Measurements from ENCODE around the gene NID2.

NID2 gene

GRCh38 chr14:52025310-52025709 lies 43.5 kb downstream of the NID2 start:
- no peaks in the 10 kb centered on the region for H3K9me3 ChIP-seq
- peaks cover 8% of the 10 kb centered on the region for H3K27me3 ChIP-seq
- no peak overlapping the region for H3K4me3 ChIP-seq (ENCODE audit: low read depth in 1 of 2, low read length in 1 of 2)
- TF ChIP-seq, protein P1, sequence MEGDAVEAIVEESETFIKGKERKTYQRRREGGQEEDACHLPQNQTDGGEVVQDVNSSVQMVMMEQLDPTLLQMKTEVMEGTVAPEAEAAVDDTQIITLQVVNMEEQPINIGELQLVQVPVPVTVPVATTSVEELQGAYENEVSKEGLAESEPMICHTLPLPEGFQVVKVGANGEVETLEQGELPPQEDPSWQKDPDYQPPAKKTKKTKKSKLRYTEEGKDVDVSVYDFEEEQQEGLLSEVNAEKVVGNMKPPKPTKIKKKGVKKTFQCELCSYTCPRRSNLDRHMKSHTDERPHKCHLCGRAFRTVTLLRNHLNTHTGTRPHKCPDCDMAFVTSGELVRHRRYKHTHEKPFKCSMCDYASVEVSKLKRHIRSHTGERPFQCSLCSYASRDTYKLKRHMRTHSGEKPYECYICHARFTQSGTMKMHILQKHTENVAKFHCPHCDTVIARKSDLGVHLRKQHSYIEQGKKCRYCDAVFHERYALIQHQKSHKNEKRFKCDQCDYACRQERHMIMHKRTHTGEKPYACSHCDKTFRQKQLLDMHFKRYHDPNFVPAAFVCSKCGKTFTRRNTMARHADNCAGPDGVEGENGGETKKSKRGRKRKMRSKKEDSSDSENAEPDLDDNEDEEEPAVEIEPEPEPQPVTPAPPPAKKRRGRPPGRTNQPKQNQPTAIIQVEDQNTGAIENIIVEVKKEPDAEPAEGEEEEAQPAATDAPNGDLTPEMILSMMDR (IDR thresholded peaks at IDR 0.05): no peak
- no peaks in the 10 kb centered on the region for H3K36me3 ChIP-seq
- peaks cover 0 to 4% of the 10 kb centered on the region in 2 experiments for H3K4me1 ChIP-seq (ENCODE audit: control insufficient read depth in 1 of 2, insufficient read depth in 1 of 2, low read depth in 1 of 2, low read length in 1 of 2)
- no peak overlapping the region for H3K27ac ChIP-seq

DNA sequence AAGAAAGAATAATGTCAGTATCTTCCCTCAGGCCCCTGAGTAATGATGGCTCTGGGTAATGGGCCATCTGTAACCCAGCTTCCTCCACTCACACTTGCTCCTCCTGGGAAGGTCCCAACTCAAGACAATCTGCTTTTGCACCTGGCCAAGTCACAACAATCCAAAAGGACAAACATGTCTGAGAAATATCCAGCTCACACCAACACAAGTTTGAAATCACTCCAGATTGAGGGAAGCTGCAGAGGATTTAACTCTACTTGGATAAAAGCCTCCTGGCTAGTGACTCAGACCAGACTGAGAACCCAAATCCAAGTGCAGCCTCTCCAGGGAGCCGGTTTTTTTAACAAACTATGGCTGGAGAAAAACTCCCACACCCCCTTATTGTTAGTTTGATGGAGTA lies 45.3 kb downstream of the NID2 start:
- Histone ChIP-seq H3K36me3 (no peaks in the 10 kb centered on the region), H3K27ac (no peak overlapping the region), H3K4me3 (ENCODE audit: low read depth in 1 of 2, low read length in 1 of 2) (no peak overlapping the region), H3K27me3 (peaks cover 8% of the 10 kb centered on the region), H3K4me1 (ENCODE audit: control insufficient read depth in 1 of 2, insufficient read depth in 1 of 2, low read depth in 1 of 2, low read length in 1 of 2) (no peaks in the 10 kb centered on the region), H3K9me3 (no peaks in the 10 kb centered on the region)
- TF ChIP-seq, protein P1 (IDR thresholded peaks at IDR 0.05): no peak

DNA sequence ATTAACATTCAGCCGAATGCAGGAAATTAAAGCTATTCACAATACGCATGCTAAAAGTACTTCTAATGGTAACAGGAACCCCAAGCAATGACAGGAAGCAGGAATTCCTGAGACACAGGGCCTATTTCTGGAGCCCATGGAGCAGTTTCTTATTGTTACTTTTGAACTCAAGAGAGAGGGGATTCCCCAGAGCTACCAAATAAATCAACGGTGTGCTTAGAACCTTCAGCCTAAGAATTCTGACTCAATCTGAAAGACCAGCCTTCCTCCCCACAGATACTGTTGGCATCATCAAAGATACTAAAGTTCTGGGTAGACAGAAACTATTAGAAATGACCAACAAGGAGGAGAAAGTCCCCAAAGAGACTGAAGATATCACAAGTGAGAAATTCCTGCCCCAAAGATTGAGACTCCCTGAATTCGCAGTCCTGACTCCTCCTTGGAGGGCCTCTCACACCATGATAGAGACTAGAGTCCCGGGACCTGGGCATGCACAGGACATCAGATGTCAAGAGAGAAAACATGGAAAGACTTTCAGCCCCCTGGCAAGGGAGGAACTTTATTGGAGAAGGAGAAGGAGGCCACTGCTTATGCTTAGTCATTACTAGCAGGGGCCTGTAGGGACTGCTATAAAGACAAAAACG lies 46.8 kb downstream of the NID2 start:
- Histone ChIP-seq H3K4me1 (ENCODE audit: control insufficient read depth in 1 of 2, insufficient read depth in 1 of 2, low read depth in 1 of 2, low read length in 1 of 2) (no peaks in the 10 kb centered on the region), H3K4me3 (ENCODE audit: low read depth in 1 of 2, low read length in 1 of 2) (no peak overlapping the region), H3K36me3 (no peaks in the 10 kb centered on the region), H3K9me3 (no peaks in the 10 kb centered on the region), H3K27me3 (peaks cover 8% of the 10 kb centered on the region), H3K27ac (no peak overlapping the region)
- TF ChIP-seq, protein P1 (IDR thresholded peaks at IDR 0.05): no peak

- Histone ChIP-seq H3K36me3 (no peaks in the 10 kb centered on the region), H3K4me1 (ENCODE audit: control insufficient read depth in 1 of 2, insufficient read depth in 1 of 2, low read depth in 1 of 2, low read length in 1 of 2) (no peaks in the 10 kb centered on the region)
These were observed 47.8 kb downstream of the NID2 start for GRCh38 chr14:52020866-52021717.

GRCh38 chr14:52020161-52020714 lies 48.6 kb downstream of the NID2 start:
- Histone ChIP-seq H3K4me3 (ENCODE audit: low read depth in 1 of 2, low read length in 1 of 2) (no peak overlapping the region), H3K36me3 (no peaks in the 10 kb centered on the region), H3K4me1 (ENCODE audit: control insufficient read depth in 1 of 2, insufficient read depth in 1 of 2, low read depth in 1 of 2, low read length in 1 of 2) (no peaks in the 10 kb centered on the region), H3K27ac (no peak overlapping the region), H3K9me3 (no peaks in the 10 kb centered on the region), H3K27me3 (peaks cover 8% of the 10 kb centered on the region)
- TF ChIP-seq, protein P1 (IDR thresholded peaks at IDR 0.05): no peak

More at GRCh38 chr14:52020866-52021717, 47.8 kb downstream of the NID2 start:
- TF ChIP-seq, protein P1 (IDR thresholded peaks at IDR 0.05): no peak
- H3K9me3 ChIP-seq: no peaks in the 10 kb centered on the region
- H3K27ac ChIP-seq: no peak overlapping the region
- H3K27me3 ChIP-seq: peaks cover 8% of the 10 kb centered on the region
- H3K4me3 ChIP-seq (ENCODE audit: low read depth in 1 of 2, low read length in 1 of 2): no peak overlapping the region
